PFSK-1 (cell line): ENCODE measurements around the gene GAREM1.

Experiments
- FOXP2 ChIP-seq: optimal IDR thresholded peaks from 2 replicates; pipeline ENCODE3; 2011; ENCODE audit warnings: borderline replicate concordance, control low read depth, inconsistent platforms; ENCODE audit not compliant: insufficient read depth; ENCODE audit errors: extremely low read length, extremely low read depth
- POLR2AphosphoS5 ChIP-seq: IDR thresholded peaks from 2 replicates; pipeline ENCODE4 v1.6.1; 2012; ENCODE audit warnings: low read depth, mild to moderate bottlenecking, control low read depth, low read length, moderate library complexity
- SIN3A ChIP-seq: IDR thresholded peaks from 2 replicates; pipeline ENCODE4 v1.6.1; 2012; ENCODE audit warnings: mild to moderate bottlenecking, low read length, moderate library complexity, borderline replicate concordance; ENCODE audit not compliant: insufficient read depth
- TAF1 ChIP-seq: IDR thresholded peaks from 2 replicates; pipeline ENCODE4 v1.6.1; 2012; ENCODE audit warnings: low read length, control low read depth, borderline replicate concordance; ENCODE audit not compliant: insufficient read depth
- TF ChIP-seq, protein P1 (sequence below), 2 experiments: IDR thresholded peaks; 2 replicates each; pipeline versions ENCODE4 v1.6.1 to v1.8.0; 2011 to 2012; ENCODE audit warnings: low read depth in 2 of 2, low read length in 2 of 2, control low read depth in 1 of 2, inconsistent platforms in 1 of 2, mild to moderate bottlenecking in 1 of 2, moderate library complexity in 1 of 2; ENCODE audit not compliant: insufficient read depth in 1 of 2

Gene GAREM1

DNA sequence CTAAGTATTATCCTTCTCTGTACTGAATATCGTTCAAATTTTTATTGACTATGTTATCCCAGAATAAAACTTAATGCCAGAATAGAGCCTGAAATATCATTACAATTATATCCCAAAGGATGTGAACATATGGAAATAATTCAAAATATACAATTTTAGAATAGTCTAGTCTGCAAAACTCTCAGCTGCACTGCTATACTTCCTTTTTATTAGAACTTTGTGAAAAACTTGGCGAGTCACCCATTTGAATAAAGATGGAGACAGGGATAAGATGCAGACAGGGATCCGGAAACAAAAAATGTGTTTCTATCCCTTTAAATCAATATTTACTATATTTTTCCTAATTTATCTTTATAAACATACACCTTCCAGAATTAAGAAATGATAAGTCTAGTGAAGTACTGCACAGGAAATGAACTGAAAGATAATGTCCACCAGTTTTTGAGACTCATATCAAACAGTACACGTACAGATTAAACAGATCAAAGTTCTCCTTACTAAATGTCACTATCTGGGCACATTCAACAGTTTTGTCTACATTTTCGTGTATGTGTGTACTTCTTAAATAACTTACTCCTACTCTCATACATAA is 173.0 kb downstream of the GAREM1 start:
- no peak for TF ChIP-seq FOXP2
- no peak for TF ChIP-seq SIN3A
- TF ChIP-seq, protein P1, sequence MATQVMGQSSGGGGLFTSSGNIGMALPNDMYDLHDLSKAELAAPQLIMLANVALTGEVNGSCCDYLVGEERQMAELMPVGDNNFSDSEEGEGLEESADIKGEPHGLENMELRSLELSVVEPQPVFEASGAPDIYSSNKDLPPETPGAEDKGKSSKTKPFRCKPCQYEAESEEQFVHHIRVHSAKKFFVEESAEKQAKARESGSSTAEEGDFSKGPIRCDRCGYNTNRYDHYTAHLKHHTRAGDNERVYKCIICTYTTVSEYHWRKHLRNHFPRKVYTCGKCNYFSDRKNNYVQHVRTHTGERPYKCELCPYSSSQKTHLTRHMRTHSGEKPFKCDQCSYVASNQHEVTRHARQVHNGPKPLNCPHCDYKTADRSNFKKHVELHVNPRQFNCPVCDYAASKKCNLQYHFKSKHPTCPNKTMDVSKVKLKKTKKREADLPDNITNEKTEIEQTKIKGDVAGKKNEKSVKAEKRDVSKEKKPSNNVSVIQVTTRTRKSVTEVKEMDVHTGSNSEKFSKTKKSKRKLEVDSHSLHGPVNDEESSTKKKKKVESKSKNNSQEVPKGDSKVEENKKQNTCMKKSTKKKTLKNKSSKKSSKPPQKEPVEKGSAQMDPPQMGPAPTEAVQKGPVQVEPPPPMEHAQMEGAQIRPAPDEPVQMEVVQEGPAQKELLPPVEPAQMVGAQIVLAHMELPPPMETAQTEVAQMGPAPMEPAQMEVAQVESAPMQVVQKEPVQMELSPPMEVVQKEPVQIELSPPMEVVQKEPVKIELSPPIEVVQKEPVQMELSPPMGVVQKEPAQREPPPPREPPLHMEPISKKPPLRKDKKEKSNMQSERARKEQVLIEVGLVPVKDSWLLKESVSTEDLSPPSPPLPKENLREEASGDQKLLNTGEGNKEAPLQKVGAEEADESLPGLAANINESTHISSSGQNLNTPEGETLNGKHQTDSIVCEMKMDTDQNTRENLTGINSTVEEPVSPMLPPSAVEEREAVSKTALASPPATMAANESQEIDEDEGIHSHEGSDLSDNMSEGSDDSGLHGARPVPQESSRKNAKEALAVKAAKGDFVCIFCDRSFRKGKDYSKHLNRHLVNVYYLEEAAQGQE (IDR thresholded peaks at IDR 0.05; ENCODE audit: insufficient read depth in 1 of 2, low read depth in 2 of 2, low read length in 2 of 2) = no peak

DNA sequence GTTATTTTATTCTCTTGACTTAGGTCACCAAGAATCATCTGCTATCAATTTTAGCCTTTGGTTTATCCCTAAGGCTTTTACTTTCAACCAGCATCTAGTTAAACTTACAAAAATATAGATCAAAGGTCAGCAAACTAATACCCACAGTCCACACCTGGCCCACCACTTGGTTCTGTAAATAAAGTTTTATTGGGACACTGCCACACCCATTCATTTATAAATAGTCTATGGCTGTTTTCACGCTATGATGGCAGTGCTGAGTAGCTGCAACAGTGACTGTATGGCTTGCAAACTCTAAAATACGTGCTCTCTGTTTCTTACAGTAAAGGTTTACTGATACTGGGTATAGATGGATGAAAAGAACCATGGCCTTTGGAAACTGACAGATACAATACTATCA is 173.8 kb downstream of the GAREM1 start:
- TF ChIP-seq TAF1 (no peak), POLR2AphosphoS5 (no peak), SIN3A (no peak), FOXP2 (no peak)
- TF ChIP-seq, protein P1 (IDR thresholded peaks at IDR 0.05; ENCODE audit: insufficient read depth in 1 of 2, low read depth in 2 of 2, low read length in 2 of 2) = no peak

DNA sequence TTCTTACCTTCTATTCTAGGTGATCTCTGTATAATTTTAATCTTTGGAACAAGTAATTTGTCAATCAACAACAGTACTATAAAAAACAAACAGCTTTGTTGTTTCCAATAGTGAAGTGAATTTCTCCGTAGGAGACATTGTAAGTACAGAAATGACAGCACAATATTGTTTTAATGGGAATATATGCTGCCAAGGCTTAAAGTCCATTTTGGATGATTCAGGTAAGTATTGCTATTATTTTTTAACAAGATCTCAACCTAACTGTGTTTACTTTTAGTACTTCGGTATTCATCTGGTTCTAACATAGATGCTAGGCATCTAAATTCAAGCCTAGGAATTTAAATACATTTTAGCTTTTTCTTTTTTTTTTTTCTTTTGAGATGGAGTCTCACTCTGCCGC is 175.1 kb downstream of the GAREM1 start:
- TF ChIP-seq SIN3A = no peak
- TF ChIP-seq TAF1 = no peak
- TF ChIP-seq FOXP2 = no peak
- TF ChIP-seq, protein P1 (IDR thresholded peaks at IDR 0.05; ENCODE audit: insufficient read depth in 1 of 2, low read depth in 2 of 2, low read length in 2 of 2) = no peak
- TF ChIP-seq POLR2AphosphoS5 = no peak

DNA sequence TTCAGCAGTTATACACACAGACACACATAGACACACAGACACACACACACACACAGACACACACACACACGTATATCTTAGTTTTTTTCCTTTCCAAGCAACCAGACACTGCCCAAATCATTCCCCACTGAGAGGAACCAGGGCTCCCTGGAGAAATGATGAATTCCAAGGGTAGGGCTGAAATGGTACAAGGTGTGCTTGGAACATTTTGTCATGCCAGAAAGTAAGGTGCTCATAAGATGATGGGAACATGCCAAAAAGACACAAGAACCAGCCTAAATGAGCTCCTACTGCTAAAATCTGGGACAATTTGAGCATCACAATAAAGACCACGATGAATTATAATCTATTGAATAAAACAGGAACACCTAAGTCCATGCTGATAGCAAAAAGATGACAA is 177.6 kb downstream of the GAREM1 start:
- TF ChIP-seq FOXP2 (no peak), SIN3A (no peak), TAF1 (no peak), POLR2AphosphoS5 (no peak)
- TF ChIP-seq, protein P1 (IDR thresholded peaks at IDR 0.05; ENCODE audit: insufficient read depth in 1 of 2, low read depth in 2 of 2, low read length in 2 of 2) = no peak

DNA sequence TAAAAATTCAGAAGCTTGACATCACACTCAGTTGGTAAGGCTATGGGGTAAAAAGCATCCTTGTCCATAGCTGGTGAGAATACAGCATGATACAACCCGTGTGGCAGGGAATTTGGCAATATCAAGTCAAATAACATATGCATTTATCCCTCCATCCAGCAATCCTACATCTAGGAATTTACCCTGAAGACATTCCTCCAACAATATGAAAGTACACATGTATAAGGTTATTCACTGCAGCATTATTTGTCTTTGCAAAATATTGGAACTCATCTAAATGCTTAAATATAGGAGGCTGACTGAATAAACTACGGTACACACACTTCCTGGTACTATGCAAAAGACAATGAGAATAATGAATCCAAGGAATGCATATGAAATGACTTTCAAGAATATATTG is 179.9 kb downstream of the GAREM1 start:
- TF ChIP-seq, protein P1 (IDR thresholded peaks at IDR 0.05; ENCODE audit: insufficient read depth in 1 of 2, low read depth in 2 of 2, low read length in 2 of 2) = no peak
- no peak for TF ChIP-seq FOXP2
- TF ChIP-seq POLR2AphosphoS5 = no peak
- TF ChIP-seq TAF1 = no peak
- no peak for TF ChIP-seq SIN3A
